ENCODE data around the gene ELP1.

Gene ELP1

GRCh38 chr9:108885643-108886348 lies 48.1 kb downstream of the ELP1 start:
- Histone ChIP-seq H3K36me3 (ENCODE audit: insufficient read depth, low read length) (peaks cover 30% of the 10 kb centered on the region; the same call in 1 of the 2 replicates), H3K9me2 (replicated peaks; ENCODE audit: low read depth, low read length) (no peaks in the 10 kb centered on the region), H3K4me1 (ENCODE audit: insufficient read depth, low read length, poor library complexity, severe bottlenecking) (no peaks in the 10 kb centered on the region), H3K79me2 (ENCODE audit: insufficient read depth, low read length) (no peaks in the 10 kb centered on the region), H3K27me3 (ENCODE audit: insufficient read depth, low read length, poor library complexity, severe bottlenecking) (no peaks in the 10 kb centered on the region), H4K20me1 (ENCODE audit: insufficient read depth, low read length, poor library complexity, severe bottlenecking) (no peaks in the 10 kb centered on the region), H2AFZ (ENCODE audit: low read length) (no peak overlapping the region), H3K4me3 (ENCODE audit: low read length, poor library complexity, severe bottlenecking) (no peak overlapping the region), H3F3A (ENCODE audit: low read depth) (no peaks in the 10 kb centered on the region), H3K4me2 (ENCODE audit: low read depth, low read length, poor library complexity, severe bottlenecking) (no peak overlapping the region), H3K9ac (ENCODE audit: low read depth, low read length, poor library complexity, severe bottlenecking) (no peak overlapping the region), H3K9me3 (ENCODE audit: insufficient read depth, low read depth, low read length) (no peaks in the 10 kb centered on the region)
- no peak for TF ChIP-seq EZH2phosphoT487 (IDR thresholded peaks at IDR 0.05; ENCODE audit: borderline replicate concordance)

DNA sequence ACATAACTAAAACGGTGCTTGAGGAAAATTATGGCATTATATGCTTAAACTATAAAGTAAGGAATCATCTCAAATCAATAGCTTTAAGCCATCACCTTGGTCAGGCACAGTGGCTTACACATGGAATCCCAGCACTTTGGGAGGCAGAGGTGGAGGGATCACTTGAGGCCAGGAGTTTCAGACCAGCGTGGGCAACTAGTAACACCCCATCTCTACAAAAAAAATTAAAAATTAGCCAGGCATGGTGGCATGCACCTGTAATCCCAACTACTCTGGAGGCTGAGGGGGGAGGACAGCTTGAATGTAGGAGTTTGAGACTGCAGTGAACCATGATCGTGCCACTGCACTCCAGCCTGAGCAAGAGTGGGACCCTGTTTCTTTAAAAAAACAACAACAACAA lies 49.2 kb downstream of the ELP1 start:
- Histone ChIP-seq H3K4me1 (ENCODE audit: insufficient read depth, low read length, poor library complexity, severe bottlenecking) (no peaks in the 10 kb centered on the region), H3K36me3 (ENCODE audit: insufficient read depth, low read length) (peaks cover 30% of the 10 kb centered on the region; the same call in 1 of the 2 replicates)

DNA sequence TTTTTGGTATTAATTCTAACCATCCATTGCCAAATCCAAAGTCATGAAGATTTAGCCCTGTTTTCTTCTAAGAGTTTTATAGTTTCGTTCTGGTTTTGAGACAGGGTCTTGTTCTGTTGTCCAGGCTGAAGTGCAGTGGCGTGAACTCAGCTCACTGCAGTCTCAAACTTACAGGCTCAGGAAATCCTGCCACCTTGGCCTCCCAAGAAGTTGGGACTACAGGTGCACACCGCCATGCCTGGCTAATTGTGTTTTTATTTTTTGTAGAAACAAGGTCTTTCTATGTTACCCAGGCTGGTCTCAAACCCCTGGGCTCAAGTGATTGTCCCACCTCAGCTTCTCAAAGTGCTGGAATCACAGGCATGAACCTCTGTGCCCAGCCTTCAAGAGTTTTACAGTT lies 50.8 kb downstream of the ELP1 start:
- Histone ChIP-seq H3K9ac (ENCODE audit: low read depth, low read length, poor library complexity, severe bottlenecking) (no peak overlapping the region), H4K20me1 (ENCODE audit: insufficient read depth, low read length, poor library complexity, severe bottlenecking) (no peaks in the 10 kb centered on the region), H3K9me2 (replicated peaks; ENCODE audit: low read depth, low read length) (no peaks in the 10 kb centered on the region), H3K4me1 (ENCODE audit: insufficient read depth, low read length, poor library complexity, severe bottlenecking) (no peaks in the 10 kb centered on the region), H3K4me3 (ENCODE audit: low read length, poor library complexity, severe bottlenecking) (no peak overlapping the region), H2AFZ (ENCODE audit: low read length) (no peak overlapping the region), H3K4me2 (ENCODE audit: low read depth, low read length, poor library complexity, severe bottlenecking) (no peak overlapping the region), H3K9me3 (ENCODE audit: insufficient read depth, low read depth, low read length) (no peaks in the 10 kb centered on the region), H3F3A (ENCODE audit: low read depth) (no peaks in the 10 kb centered on the region), H3K36me3 (ENCODE audit: insufficient read depth, low read length) (peaks cover 32% of the 10 kb centered on the region; the same call in 1 of the 2 replicates), H3K79me2 (ENCODE audit: insufficient read depth, low read length) (no peaks in the 10 kb centered on the region), H3K27me3 (ENCODE audit: insufficient read depth, low read length, poor library complexity, severe bottlenecking) (no peaks in the 10 kb centered on the region)
- TF ChIP-seq EZH2phosphoT487 (IDR thresholded peaks at IDR 0.05; ENCODE audit: borderline replicate concordance) = no peak
- TF ChIP-seq, protein P1, sequence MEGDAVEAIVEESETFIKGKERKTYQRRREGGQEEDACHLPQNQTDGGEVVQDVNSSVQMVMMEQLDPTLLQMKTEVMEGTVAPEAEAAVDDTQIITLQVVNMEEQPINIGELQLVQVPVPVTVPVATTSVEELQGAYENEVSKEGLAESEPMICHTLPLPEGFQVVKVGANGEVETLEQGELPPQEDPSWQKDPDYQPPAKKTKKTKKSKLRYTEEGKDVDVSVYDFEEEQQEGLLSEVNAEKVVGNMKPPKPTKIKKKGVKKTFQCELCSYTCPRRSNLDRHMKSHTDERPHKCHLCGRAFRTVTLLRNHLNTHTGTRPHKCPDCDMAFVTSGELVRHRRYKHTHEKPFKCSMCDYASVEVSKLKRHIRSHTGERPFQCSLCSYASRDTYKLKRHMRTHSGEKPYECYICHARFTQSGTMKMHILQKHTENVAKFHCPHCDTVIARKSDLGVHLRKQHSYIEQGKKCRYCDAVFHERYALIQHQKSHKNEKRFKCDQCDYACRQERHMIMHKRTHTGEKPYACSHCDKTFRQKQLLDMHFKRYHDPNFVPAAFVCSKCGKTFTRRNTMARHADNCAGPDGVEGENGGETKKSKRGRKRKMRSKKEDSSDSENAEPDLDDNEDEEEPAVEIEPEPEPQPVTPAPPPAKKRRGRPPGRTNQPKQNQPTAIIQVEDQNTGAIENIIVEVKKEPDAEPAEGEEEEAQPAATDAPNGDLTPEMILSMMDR (conservative IDR thresholded peaks at IDR 0.05; ENCODE audit: low read length) = no peak

More for the DNA sequence above, 49.2 kb downstream of the ELP1 start:
- H3K9me3 ChIP-seq (ENCODE audit: insufficient read depth, low read depth, low read length) = no peaks in the 10 kb centered on the region
- H3K4me2 ChIP-seq (ENCODE audit: low read depth, low read length, poor library complexity, severe bottlenecking) = no peak overlapping the region
- no peak for TF ChIP-seq EZH2phosphoT487 (IDR thresholded peaks at IDR 0.05; ENCODE audit: borderline replicate concordance)
- TF ChIP-seq, protein P1 (conservative IDR thresholded peaks at IDR 0.05; ENCODE audit: low read length) = no peak
- H4K20me1 ChIP-seq (ENCODE audit: insufficient read depth, low read length, poor library complexity, severe bottlenecking) = no peaks in the 10 kb centered on the region
- no peaks in the 10 kb centered on the region for H3F3A ChIP-seq (ENCODE audit: low read depth)
- H3K9me2 ChIP-seq (replicated peaks; ENCODE audit: low read depth, low read length) = no peaks in the 10 kb centered on the region
- no peaks in the 10 kb centered on the region for H3K27me3 ChIP-seq (ENCODE audit: insufficient read depth, low read length, poor library complexity, severe bottlenecking)
- no peak overlapping the region for H2AFZ ChIP-seq (ENCODE audit: low read length)
- no peaks in the 10 kb centered on the region for H3K79me2 ChIP-seq (ENCODE audit: insufficient read depth, low read length)
- no peak overlapping the region for H3K9ac ChIP-seq (ENCODE audit: low read depth, low read length, poor library complexity, severe bottlenecking)
- H3K4me3 ChIP-seq (ENCODE audit: low read length, poor library complexity, severe bottlenecking) = no peak overlapping the region

Data from Loucy (cell line).